Duodenal mucosa (tissue), 2 donors: Measurements from ENCODE around the gene RPLP1.

Experiments used
- H3K27ac ChIP-seq: one replicate; pipeline ENCODE4 v1.7.0; 2013; ENCODE audit warnings: low read depth, low read length
- H3K27me3 ChIP-seq, 2 donors: one replicate each; pipeline ENCODE4 v1.7.0; 2013; ENCODE audit warnings: low read length in 2 of 2, control low read depth in 1 of 2; ENCODE audit not compliant: insufficient read depth in 2 of 2, control insufficient read depth in 1 of 2
- H3K36me3 ChIP-seq, 2 donors: one replicate each; pipeline ENCODE4 v1.7.0; 2013; ENCODE audit warnings: low read length in 2 of 2, control low read depth in 1 of 2; ENCODE audit not compliant: insufficient read depth in 2 of 2, control insufficient read depth in 1 of 2
- H3K4me1 ChIP-seq, 2 donors: one replicate each; pipeline ENCODE4 v1.7.0; 2013; ENCODE audit warnings: low read length in 2 of 2, control low read depth in 1 of 2; ENCODE audit not compliant: insufficient read depth in 2 of 2, control insufficient read depth in 1 of 2
- H3K4me3 ChIP-seq, 2 donors: one replicate each; pipeline ENCODE4 v1.7.0; 2013; ENCODE audit warnings: low read length in 2 of 2, low read depth in 1 of 2
- H3K9ac ChIP-seq, 2 donors: one replicate each; pipeline ENCODE4 v1.7.0; 2013; ENCODE audit warnings: low read length in 2 of 2, low read depth in 1 of 2
- H3K9me3 ChIP-seq, 2 donors: one replicate each; pipeline ENCODE4 v1.7.0; 2013; ENCODE audit warnings: low read length in 2 of 2, control low read depth in 1 of 2; ENCODE audit not compliant: control insufficient read depth in 1 of 2

RPLP1 gene

DNA sequence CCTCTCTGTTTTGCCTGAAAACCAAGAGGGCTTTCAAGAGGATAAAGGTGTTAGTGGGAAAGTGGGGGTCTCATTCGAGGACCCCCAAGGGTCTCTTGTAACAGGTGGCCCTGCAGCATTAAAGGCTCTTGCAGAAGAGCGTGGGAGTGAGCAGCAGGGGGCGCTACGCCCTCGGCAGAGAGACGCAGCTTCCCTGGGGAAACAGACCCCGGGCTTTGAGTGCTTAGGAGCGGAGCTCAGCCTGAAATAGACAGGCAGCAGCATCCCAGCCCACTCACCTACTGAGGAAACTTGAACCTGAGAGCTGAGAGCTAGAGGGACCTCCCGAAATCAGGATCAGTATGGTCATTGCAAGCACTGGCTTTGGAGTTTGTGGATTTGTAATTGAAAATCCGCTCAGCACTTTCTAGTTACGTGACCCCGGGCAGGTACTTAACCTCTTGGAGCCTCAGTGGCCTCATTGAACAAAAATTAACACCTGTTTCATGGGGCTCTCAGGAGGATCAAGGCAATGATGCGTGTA is 25.7 kb downstream of the RPLP1 start:
- H3K9ac ChIP-seq = no peak overlapping the region
- H3K27me3 ChIP-seq = peaks cover 0 to 4% of the 10 kb centered on the region in 2 donors

DNA sequence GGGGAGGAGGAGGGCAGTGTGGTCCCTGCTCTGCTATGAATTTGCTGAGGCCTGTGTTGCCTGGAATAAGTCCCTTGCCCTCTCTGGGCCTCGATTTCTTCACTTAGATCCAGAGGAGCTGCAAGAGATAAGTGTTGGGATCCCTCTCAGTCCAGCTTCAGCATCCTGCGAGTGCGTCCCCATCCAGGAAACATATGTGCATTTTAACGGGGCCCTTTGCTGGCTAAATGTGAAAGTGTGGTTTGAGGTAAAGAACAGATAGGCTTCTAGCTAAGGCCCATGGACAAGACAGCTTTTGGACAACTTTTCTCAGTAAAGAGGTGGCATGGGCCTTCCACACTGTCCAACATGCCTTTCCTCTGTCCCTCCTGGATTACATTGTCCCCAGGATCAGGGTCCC is 26.5 kb downstream of the RPLP1 start:
- Histone ChIP-seq H3K4me1 (no peaks in the 10 kb centered on the region), H3K4me3 (no peak overlapping the region), H3K9ac (no peak overlapping the region), H3K9me3 (peaks cover 0 to 6% of the 10 kb centered on the region in 2 donors), H3K36me3 (no peaks in the 10 kb centered on the region), H3K27me3 (peaks cover 0 to 4% of the 10 kb centered on the region in 2 donors), H3K27ac (no peak overlapping the region)

More for the DNA sequence above, 25.7 kb downstream of the RPLP1 start:
- Histone ChIP-seq H3K27ac (no peak overlapping the region), H3K4me1 (no peaks in the 10 kb centered on the region), H3K4me3 (no peak overlapping the region), H3K9me3 (peaks cover 0 to 6% of the 10 kb centered on the region in 2 donors), H3K36me3 (no peaks in the 10 kb centered on the region)

DNA sequence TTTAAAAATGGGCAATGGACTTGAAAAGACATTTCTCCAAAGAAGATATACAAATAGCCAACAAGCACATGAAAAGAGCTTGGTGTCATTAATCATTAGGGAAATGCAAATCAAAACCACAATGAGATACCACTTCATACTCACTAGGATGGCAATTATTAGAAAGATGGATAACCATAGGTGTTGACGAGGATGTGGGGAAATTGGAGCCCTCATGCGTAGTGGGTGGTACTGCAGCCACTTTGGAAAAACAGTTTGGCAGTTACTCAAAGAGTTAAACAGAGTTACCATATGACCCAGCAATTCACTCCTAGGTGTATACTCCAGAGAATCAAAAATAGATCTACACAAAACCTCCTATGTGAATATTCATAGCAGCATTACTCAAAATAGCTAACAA is 27.4 kb downstream of the RPLP1 start:
- Histone ChIP-seq H3K4me1 (no peaks in the 10 kb centered on the region), H3K9me3 (peaks cover 0 to 6% of the 10 kb centered on the region in 2 donors), H3K27me3 (peaks cover 0 to 2% of the 10 kb centered on the region in 2 donors), H3K9ac (no peak overlapping the region), H3K4me3 (no peak overlapping the region), H3K36me3 (no peaks in the 10 kb centered on the region), H3K27ac (no peak overlapping the region)

DNA sequence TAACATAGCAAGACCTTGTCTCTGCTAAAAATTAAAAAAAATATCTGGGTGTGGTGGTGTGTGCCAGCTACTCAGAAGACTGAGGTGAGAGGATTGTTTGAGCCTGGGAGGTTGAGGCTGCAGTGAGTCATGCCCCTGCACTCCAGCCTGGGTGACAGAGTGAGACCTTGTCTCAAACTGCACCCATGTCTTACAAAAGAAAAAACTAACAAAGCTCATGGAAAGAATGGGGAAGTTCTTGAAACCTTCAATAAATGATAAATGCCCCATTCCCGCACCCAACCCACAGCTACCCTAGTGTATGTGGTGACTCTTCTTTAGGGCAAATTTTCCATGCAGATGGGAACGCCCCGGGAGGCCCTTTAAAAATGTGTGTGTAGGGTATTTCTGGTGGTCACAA is 28.3 kb downstream of the RPLP1 start:
- Histone ChIP-seq H3K4me1 (no peaks in the 10 kb centered on the region), H3K27me3 (no peaks in the 10 kb centered on the region), H3K9me3 (peaks cover 5 to 9% of the 10 kb centered on the region in 2 donors), H3K4me3 (no peak overlapping the region), H3K27ac (no peak overlapping the region), H3K9ac (no peak overlapping the region), H3K36me3 (no peaks in the 10 kb centered on the region)

DNA sequence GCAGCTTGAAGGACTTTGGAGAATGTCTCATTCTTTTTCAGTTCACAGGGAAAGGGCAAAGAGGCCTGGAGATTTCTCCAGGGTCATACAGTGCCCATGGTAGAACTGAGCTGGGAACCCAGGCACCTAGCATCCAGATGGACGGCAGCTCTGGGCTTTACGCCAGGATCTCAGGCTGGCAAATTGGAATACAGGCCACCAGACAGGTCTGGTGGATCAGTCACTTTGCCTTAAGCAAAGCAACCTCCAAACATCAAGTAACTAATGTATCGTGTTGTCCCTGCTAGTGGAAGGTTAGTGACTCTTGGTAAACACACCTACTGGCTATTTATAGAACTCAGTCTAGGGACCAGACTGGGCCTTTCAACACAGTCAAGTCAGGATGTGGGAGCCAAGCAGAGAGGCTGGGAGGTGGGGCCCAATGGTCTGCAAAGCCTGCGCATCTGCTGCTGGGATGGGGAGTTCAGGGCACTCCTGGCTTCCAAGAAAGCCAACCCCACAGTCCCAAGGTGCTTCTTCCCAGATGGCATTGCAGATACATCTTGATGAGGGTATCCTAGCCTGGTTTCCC is 30.2 kb downstream of the RPLP1 start:
- Histone ChIP-seq H3K9me3 (peaks cover 6 to 13% of the 10 kb centered on the region in 2 donors), H3K4me1 (no peaks in the 10 kb centered on the region), H3K36me3 (no peaks in the 10 kb centered on the region), H3K4me3 (no peak overlapping the region), H3K9ac (no peak overlapping the region), H3K27me3 (no peaks in the 10 kb centered on the region), H3K27ac (no peak overlapping the region)

DNA sequence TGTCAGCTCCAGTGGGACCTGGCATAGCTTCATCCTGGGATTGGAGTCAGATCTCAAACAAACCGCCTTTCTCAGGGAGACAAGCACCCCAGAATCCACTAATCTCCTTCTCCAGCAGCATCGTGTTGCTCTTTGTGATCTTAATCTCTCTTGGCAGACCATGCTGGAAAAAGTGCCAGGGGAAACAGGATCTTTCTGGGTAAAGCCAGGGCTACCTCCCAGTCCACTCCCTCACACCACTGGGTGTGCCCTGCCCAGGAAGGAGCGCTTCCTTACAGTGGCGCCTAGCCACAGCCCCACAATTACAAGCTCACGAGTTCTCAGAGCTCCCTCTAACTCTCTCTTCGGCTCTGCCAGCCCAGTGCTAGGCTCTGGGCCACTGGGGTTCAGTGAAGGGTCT is 32.2 kb downstream of the RPLP1 start:
- Histone ChIP-seq H3K4me1 (no peaks in the 10 kb centered on the region), H3K9ac (no peak overlapping the region), H3K4me3 (no peak overlapping the region), H3K9me3 (peaks cover 6 to 11% of the 10 kb centered on the region in 2 donors), H3K36me3 (no peaks in the 10 kb centered on the region), H3K27ac (no peak overlapping the region), H3K27me3 (no peaks in the 10 kb centered on the region)

DNA sequence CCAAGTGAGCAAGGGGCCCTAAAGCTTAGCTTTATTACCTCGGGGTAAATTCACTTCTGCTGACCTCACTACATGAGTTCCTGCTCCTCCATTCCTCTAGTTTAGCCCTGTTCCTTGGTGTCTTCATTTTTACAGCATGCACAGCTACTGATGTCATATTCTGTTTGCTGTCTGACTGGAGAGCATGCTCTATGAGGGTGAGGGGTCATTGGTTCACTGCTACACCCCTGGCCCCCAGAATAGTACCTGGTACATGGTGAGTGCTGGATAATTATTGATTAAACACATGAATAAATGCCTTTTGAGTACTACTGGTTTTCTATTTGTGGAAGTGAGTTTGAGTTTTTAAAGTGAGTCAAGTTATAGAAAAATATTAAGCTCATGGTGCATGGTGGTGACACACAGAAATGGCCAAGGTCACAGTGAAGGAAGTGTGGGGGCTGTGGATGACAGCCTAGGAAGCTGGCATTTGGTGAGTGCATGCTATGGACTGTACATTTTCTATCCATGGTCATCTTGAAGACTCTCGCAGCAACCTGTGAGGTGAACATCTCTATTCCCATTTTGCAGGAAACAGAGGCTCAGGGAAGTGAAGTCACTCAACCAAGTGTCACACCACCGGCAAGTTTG is 34.0 kb downstream of the RPLP1 start:
- H3K9ac ChIP-seq = no peak overlapping the region
- H3K9me3 ChIP-seq = peaks cover 6 to 7% of the 10 kb centered on the region in 2 donors
- H3K27ac ChIP-seq = no peak overlapping the region
- H3K27me3 ChIP-seq = no peaks in the 10 kb centered on the region
- no peaks in the 10 kb centered on the region for H3K4me1 ChIP-seq
- no peak overlapping the region for H3K4me3 ChIP-seq
- no peaks in the 10 kb centered on the region for H3K36me3 ChIP-seq

DNA sequence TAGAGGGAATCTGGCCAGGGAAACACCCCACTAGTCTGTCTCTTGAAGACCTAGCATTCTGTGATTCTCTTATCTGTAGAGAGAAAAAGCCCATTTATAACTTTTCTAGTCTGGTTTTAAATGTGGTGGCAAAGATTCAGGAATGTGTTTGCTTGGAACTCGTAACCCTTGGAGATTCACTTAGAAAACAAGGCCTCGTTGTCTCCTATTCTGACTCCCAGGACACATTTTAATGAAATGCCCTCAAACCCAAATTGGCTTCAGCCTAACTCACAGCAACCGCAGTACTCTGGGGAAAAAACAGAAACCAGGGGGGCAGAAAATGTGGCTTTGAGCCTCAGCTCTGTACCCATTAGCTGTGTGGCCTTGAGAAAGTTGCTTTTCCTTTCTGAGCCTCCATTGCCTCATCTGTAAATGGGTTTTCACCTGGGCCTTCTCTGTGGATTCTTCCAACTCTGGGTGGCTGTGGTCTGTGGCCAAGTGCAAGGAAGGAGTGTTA is 36.5 kb downstream of the RPLP1 start:
- no peaks in the 10 kb centered on the region for H3K4me1 ChIP-seq
- no peak overlapping the region for H3K27ac ChIP-seq
- H3K4me3 ChIP-seq = no peak overlapping the region
- H3K9me3 ChIP-seq = peaks cover 6 to 7% of the 10 kb centered on the region in 2 donors
- no peaks in the 10 kb centered on the region for H3K36me3 ChIP-seq
- no peak overlapping the region for H3K9ac ChIP-seq
- H3K27me3 ChIP-seq = no peaks in the 10 kb centered on the region

DNA sequence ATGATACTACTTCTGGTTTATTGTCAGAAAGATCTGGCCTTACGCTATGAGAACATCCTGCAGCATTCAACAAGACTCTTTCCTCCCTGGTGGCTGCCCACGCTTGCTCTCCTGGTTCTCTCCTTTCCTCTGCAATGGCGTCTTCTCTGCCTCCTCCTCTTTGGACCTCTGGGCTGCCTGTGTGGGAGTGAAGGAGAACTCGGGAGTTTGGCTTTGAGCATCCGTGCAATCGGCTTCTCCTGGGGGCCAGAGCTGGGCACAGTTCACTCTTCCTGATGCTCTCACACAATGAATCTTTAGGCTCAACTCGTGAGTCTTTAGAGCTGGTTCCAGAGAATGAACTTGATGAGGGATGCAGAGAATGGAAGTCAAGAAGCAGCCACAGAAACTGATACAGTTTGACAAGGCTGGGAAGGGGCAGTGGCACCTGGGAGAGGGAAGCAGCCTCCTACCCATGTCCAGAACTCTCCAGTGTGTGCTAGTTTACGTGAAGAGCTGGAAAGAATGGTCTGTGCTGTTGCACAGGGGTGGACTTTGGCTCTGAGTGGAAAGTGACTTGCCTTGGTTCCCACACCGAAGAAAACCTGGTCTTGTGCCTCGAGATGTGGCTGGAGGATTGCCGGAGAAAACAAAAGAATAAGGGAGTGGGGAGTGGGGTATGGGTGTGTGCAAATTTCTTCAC is 37.9 kb downstream of the RPLP1 start:
- H3K36me3 ChIP-seq = no peaks in the 10 kb centered on the region
- peaks cover 3 to 7% of the 10 kb centered on the region in 2 donors for H3K9me3 ChIP-seq
- H3K9ac ChIP-seq = no peak overlapping the region
- no peak overlapping the region for H3K4me3 ChIP-seq
- H3K4me1 ChIP-seq = no peaks in the 10 kb centered on the region
- no peak overlapping the region for H3K27ac ChIP-seq
- H3K27me3 ChIP-seq = no peaks in the 10 kb centered on the region

DNA sequence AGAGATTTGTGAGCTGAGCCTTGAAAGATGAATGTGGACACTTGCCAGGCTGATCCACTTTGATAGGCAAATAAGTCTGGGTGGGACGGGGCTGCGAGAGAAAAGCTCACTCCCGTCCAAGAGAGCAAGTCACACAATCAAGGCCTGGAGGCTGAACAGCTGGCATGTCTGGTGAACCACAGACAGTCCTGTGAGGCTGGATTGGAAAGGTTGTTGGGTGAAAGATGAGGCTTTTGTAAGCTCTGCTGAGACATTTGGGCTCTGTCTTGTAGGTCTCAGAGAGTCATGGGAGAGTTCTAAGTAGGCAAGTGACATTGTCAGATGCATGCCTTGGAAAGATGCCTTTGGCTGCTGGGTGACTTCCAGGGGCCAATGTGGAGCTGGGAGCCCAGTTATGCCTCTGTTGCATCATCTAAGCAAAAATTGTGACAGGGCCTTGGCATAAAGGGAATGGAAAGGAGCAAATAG is 38.5 kb downstream of the RPLP1 start:
- H3K4me3 ChIP-seq = no peak overlapping the region
- no peak overlapping the region for H3K9ac ChIP-seq
- H3K4me1 ChIP-seq = no peaks in the 10 kb centered on the region
- H3K27ac ChIP-seq = no peak overlapping the region
- H3K27me3 ChIP-seq = no peaks in the 10 kb centered on the region
- no peaks in the 10 kb centered on the region for H3K36me3 ChIP-seq
- peaks cover 0 to 2% of the 10 kb centered on the region in 2 donors for H3K9me3 ChIP-seq
